HCT116 (cell line): ENCODE data around the gene PKP1. TPM values are rescaled to one million over a fixed set of nuclear protein-coding genes. Genes with fewer than 3 reads are reported as not detected.

Experiments used
- ATAC-seq: fragments of 200-7000 bp; cut with Tn5 transposase; 2 replicates; pipeline ENCODE4 v1.9.1; 2020; ENCODE audit warnings: mild to moderate bottlenecking, moderate library complexity
- BruUV-seq: library from RNA; stranded (reverse); fragments of 400-500 nt; replicated peaks from 2 replicates; lab custom pipeline; 2021; lab: Mats Ljungman, UMichigan
- CTCF ChIA-PET: fragments of 300-600 bp; sonication (Branson Sonifier 250); formaldehyde crosslinking; loops from one replicate; lab custom pipeline; 2021; ENCODE audit warnings: antibody characterized with exemption; lab: Charles Lee
- POLR2A ChIA-PET: fragments of 300-600, 350-600 bp; sonication (Branson Sonifier 250); formaldehyde crosslinking; loops from one replicate; lab custom pipeline; 2021; ENCODE audit warnings: antibody characterized with exemption; lab: Charles Lee
- RAD21 ChIA-PET, 2 experiments: fragments of 300-600 bp; sonication (Branson Sonifier 250); formaldehyde crosslinking; loops; one replicate each; lab custom pipeline; 2023; ENCODE audit warnings: low total read pairs in 2 of 2; ENCODE audit not compliant: uncharacterized antibody in 2 of 2, unreplicated experiment in 2 of 2, low non-redundant PET in 1 of 2; lab: Charles Lee
- DNase-seq: peaks from one replicate; pipeline ENCODE4 v3.0.0-alpha.2; 2010; ENCODE audit warnings: low read depth, low spot score
- H2AFZ ChIP-seq: fragments of 200-600 bp; shearing (Covaris generic), sonication (generic); 2 replicates; pipeline ENCODE4 v1.6.1; 2017; ENCODE audit warnings: low read depth, mixed run types, mixed read lengths, antibody characterized with exemption, low read length; ENCODE audit not compliant: poor library complexity, severe bottlenecking
- H3K27ac ChIP-seq: 2 replicates; pipeline ENCODE4 v1.5.1; 2012; ENCODE audit warnings: low read depth, low read length
- H3K27me3 ChIP-seq: fragments of 200-600 bp; sonication (generic); 2 replicates; pipeline ENCODE4 v1.6.1; 2016; ENCODE audit warnings: mixed run types, low read length, mixed read lengths; ENCODE audit not compliant: insufficient read depth
- H3K36me3 ChIP-seq, 2 experiments: fragments of 200-500 bp in 1 of 2; fragments of 200-600 bp in 1 of 2; sonication (Bioruptor generic) in 1 of 2; sonication (generic) in 1 of 2; 2 replicates each; pipeline versions ENCODE4 v1.5.1 to v1.6.1; 2014 to 2016; ENCODE audit warnings: low read length in 2 of 2, inconsistent platforms in 1 of 2, mixed read lengths in 1 of 2, mixed run types in 1 of 2; ENCODE audit not compliant: insufficient read depth in 2 of 2, control insufficient read depth in 1 of 2
- H3K4me1 ChIP-seq, 2 experiments: fragments of 200-600 bp in 1 of 2; sonication (generic) in 1 of 2; 2 replicates each; pipeline versions ENCODE4 v1.5.1 to v1.6.1; 2012 to 2017; ENCODE audit warnings: low read length in 2 of 2, inconsistent platforms in 1 of 2, mild to moderate bottlenecking in 1 of 2, mixed read lengths in 1 of 2, mixed run types in 1 of 2, moderate library complexity in 1 of 2; ENCODE audit not compliant: insufficient read depth in 2 of 2, control insufficient read depth in 1 of 2
- H3K4me2 ChIP-seq: fragments of 200-600 bp; sonication (generic); 2 replicates; pipeline ENCODE4 v1.6.1; 2017; ENCODE audit warnings: mixed run types, low read length, mixed read lengths
- H3K4me3 ChIP-seq, 2 experiments: fragments of 200-600 bp in 1 of 2; sonication (generic) in 1 of 2; replicated peaks in 1 of 2; 2 replicates each; pipeline ENCODE4 v1.5.1; 2011 to 2016; ENCODE audit warnings: low read length in 2 of 2, control low read depth in 1 of 2, low read depth in 1 of 2, mild to moderate bottlenecking in 1 of 2, mixed read lengths in 1 of 2, mixed run types in 1 of 2
- H3K79me2 ChIP-seq: fragments of 200-600 bp; sonication (generic); 2 replicates; pipeline ENCODE4 v1.6.1; 2017; ENCODE audit warnings: mild to moderate bottlenecking, mixed run types, low read length, moderate library complexity, mixed read lengths; ENCODE audit not compliant: insufficient read depth
- H3K9ac ChIP-seq: fragments of 200-600 bp; sonication (generic); 2 replicates; pipeline ENCODE4 v1.6.1; 2016; ENCODE audit warnings: low read length, mixed read lengths
- H3K9me2 ChIP-seq: fragments of 200-600 bp; sonication (generic), shearing (Covaris generic); 2 replicates; pipeline ENCODE4 v1.6.1; 2017; ENCODE audit warnings: mixed run types, mild to moderate bottlenecking, moderate library complexity; ENCODE audit not compliant: insufficient read depth
- H3K9me3 ChIP-seq, 2 experiments: fragments of 200-500 bp in 1 of 2; fragments of 200-600 bp in 1 of 2; sonication (Bioruptor generic) in 1 of 2; sonication (generic) in 1 of 2; 2 replicates each; pipeline ENCODE4 v1.6.1; 2014 to 2017; ENCODE audit warnings: low read length in 2 of 2, mixed read lengths in 2 of 2, inconsistent platforms in 1 of 2, low read depth in 1 of 2, mild to moderate bottlenecking in 1 of 2, mixed run types in 1 of 2, moderate library complexity in 1 of 2; ENCODE audit not compliant: control insufficient read depth in 1 of 2, insufficient read depth in 1 of 2
- H4K20me1 ChIP-seq: fragments of 200-600 bp; sonication (generic), shearing (Covaris generic); 2 replicates; pipeline ENCODE4 v1.6.1; 2017; ENCODE audit warnings: mixed run types, mild to moderate bottlenecking, moderate library complexity; ENCODE audit not compliant: insufficient read depth
- EGR1 ChIP-seq: IDR thresholded peaks from 2 replicates; pipeline ENCODE4 v1.6.1; 2012; ENCODE audit warnings: low read depth
- ELF1 ChIP-seq: IDR thresholded peaks from 2 replicates; pipeline ENCODE4 v1.6.1; 2012; ENCODE audit warnings: low read depth, borderline replicate concordance
- MAX ChIP-seq: IDR thresholded peaks from 2 replicates; pipeline ENCODE4 v1.6.1; 2012
- POLR2AphosphoS5 ChIP-seq: IDR thresholded peaks from 2 replicates; pipeline ENCODE4 v1.6.1; 2011; ENCODE audit warnings: mild to moderate bottlenecking, low read depth, low read length, moderate library complexity
- SRF ChIP-seq: IDR thresholded peaks from 2 replicates; pipeline ENCODE4 v1.6.1; 2012; ENCODE audit warnings: low read depth
- YY1 ChIP-seq: IDR thresholded peaks from 2 replicates; pipeline ENCODE4 v1.6.1; 2011; ENCODE audit warnings: low read length, low read depth, moderate library complexity, mild to moderate bottlenecking; ENCODE audit not compliant: insufficient replicate concordance; ENCODE audit errors: extremely low read depth
- ZBTB33 ChIP-seq: IDR thresholded peaks from 2 replicates; pipeline ENCODE4 v1.6.1; 2011; ENCODE audit warnings: mild to moderate bottlenecking, low read length, moderate library complexity; ENCODE audit not compliant: insufficient replicate concordance; ENCODE audit errors: extremely low read depth
- intact Hi-C: fragments of 100-400 bp; cut with micrococcal nuclease; formaldehyde crosslinking; loops from 2 replicates; pipeline ENCODE4 v1.10.0; 2022
- total RNA-seq: library from RNA; stranded (reverse); gene quantifications from one replicate; pipeline ENCODE4 v1.2.1, GENCODE V29; 2021; ENCODE audit not compliant: unreplicated experiment

Gene PKP1
- total RNA-seq, 1 experiment from 2014 or later: 0.07 TPM

DNA sequence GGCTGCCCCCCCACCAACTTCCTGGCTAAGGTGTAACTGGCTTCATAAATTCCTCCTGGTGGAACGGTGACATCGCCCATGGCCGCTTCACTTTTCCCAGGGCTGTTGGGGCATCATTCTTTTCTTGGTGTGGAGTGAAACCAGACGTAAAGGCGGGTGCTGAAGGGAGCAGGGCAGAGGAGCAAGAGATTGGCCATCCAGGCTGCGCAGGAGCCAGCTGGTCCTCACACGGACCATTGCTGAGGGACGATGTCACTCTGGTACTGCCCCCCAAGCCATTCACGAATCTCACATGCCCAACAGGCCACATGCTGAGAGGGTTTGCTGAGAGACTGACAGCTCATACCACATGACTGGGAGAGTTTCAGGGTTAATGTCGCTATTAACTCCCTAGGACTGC, 10.5 kb upstream of the PKP1 start:
- H3K27ac ChIP-seq: no peak overlapping the region
- no peak for ATAC-seq
- intact Hi-C loops: no loop called here
- H3K4me3 ChIP-seq: no peak overlapping the region
- no peak overlapping the region for H3K9ac ChIP-seq
- no peaks in the 10 kb centered on the region for H3K79me2 ChIP-seq
- H4K20me1 ChIP-seq: no peaks in the 10 kb centered on the region
- ChIA-PET RAD21 (no interaction called here), CTCF (no interaction called here), POLR2A (interaction anchor here (1.0 kb wide), 1 partner anchor 35 kb away, joined by 3 read pairs; no protein-coding TSS in a partner anchor)
- BruUV-seq: no TSS peak
- H3K27me3 ChIP-seq: peaks cover 11% of the 10 kb centered on the region; the same call in 1 of the 2 replicates
- no peak for DNase-seq
- H3K9me3 ChIP-seq: no peaks in the 10 kb centered on the region
- no peak overlapping the region for H3K4me2 ChIP-seq
- no peaks in the 10 kb centered on the region for H3K36me3 ChIP-seq
- H3K4me1 ChIP-seq: peaks cover 21 to 40% of the 10 kb centered on the region in 2 experiments
- no peak overlapping the region for H2AFZ ChIP-seq
- H3K9me2 ChIP-seq: no peaks in the 10 kb centered on the region
- TF ChIP-seq MAX (no peak), EGR1 (no peak), YY1 (no peak), POLR2AphosphoS5 (no peak), SRF (no peak), ELF1 (no peak), ZBTB33 (no peak)
- TF ChIP-seq, all 23 proteins: peak for 0
